GM12872 (cell line): ENCODE data around the gene ZNF668.

Source experiments
- TF ChIP-seq, protein P1 (sequence below): IDR thresholded peaks from 3 replicates; pipeline ENCODE4 v1.5.1; 2011; ENCODE audit warnings: low read depth, mild to moderate bottlenecking, low read length, moderate library complexity; ENCODE audit not compliant: insufficient read depth

The ZNF668 gene

DNA sequence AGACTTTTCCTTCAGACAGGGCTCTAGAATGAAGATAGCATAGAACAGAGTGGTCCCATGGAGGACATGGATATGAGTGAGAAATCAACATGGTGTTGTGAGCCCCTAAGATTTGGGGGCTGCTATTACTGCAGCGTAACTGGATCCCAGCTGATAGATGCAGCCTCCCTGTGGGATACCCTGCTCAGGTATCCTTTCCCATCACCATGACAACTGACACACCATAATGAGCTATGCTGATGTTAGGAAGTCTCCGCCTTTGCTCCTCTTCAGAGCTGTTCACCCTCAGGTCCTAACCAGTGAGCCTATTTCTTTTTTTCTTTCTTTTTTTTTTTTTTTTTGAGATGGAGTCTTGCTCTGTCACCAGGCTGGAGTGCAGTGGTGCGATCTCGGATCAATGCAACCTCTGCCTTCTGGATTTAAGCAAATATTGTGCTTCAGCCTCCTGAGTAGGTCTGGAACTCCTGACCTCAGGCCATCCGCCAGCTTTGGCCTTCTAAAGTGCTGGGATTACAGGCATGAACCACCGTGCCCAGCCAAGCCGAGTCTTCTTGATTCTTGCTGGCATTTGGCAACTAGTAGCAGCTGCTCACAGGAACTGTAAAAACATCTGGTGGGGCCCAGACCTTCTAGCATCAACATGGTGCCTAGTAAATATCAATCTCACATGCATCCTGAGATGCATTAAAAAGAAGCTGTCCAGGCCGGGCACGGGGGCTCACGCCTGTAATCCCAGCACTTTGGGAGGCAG is 23.6 kb downstream of the ZNF668 start:
- TF ChIP-seq, protein P1, sequence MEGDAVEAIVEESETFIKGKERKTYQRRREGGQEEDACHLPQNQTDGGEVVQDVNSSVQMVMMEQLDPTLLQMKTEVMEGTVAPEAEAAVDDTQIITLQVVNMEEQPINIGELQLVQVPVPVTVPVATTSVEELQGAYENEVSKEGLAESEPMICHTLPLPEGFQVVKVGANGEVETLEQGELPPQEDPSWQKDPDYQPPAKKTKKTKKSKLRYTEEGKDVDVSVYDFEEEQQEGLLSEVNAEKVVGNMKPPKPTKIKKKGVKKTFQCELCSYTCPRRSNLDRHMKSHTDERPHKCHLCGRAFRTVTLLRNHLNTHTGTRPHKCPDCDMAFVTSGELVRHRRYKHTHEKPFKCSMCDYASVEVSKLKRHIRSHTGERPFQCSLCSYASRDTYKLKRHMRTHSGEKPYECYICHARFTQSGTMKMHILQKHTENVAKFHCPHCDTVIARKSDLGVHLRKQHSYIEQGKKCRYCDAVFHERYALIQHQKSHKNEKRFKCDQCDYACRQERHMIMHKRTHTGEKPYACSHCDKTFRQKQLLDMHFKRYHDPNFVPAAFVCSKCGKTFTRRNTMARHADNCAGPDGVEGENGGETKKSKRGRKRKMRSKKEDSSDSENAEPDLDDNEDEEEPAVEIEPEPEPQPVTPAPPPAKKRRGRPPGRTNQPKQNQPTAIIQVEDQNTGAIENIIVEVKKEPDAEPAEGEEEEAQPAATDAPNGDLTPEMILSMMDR, result no peak

DNA sequence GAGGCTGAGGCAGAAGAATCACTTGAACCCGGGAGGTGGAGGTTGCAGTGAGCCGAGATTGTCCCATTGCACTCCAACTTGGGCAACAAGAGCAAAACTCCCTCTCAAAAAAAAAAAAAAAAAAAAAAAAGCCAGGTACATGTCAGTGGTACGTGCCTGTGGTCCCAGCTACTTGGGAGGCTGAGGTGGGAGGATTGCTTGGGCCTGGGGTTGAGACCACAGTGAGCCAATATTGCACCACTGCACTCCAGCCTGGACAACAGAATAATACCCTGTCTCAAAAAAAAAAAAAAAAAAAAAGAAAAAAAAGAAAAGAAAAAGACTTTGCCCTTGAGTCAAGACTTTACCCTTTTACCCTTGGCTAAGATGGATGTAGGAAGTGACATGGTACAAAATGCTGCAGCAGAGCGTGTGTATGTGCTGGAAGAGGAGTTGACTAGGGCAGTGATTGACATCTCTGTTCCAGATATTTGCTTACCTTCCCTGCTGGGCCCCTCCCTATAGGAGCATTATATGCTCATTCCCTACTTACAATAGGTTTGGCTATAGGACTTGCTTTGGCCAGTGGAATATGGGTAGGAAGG is 30.1 kb downstream of the ZNF668 start:
- TF ChIP-seq, protein P1, result no peak

DNA sequence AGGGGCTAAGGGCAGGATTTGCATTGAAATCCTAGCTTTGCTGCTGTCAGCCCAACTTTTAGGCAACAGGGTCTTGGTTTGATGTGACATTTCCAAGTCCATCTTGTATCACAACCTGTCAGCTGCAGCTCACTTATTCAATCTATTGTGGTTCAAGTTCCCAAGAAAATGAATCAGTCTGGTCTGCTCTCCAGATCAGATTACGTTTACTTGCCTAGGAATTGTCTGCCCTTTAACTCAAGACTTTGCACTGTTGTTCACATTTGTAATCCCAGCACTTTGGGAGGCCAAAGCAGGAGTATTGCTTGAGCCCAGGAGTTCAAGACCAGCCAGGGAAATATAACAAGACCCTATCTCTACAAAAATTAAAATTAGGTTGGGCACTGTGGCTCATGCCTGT is 30.7 kb downstream of the ZNF668 start:
- TF ChIP-seq, protein P1, result no peak

DNA sequence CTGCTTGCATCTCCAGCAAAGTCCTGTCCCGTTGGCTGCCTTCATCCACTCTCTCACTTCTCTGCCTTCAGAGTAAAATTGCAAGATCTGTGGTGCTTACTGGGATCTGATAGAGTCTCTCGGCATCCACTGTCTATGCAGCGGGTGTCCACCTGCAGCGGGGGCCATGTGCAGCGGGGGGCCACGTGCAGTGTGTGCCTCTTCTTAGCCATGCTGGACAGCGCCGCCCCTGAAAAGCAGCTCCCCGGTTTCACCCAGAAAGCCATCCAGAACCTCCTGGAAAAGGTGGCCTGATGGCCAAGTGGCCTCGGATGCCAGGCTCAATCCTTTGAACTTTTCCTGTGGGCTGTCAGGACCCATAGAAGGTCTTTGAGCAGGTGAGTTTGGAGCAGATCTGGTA is 31.2 kb downstream of the ZNF668 start:
- TF ChIP-seq, protein P1, result no peak

DNA sequence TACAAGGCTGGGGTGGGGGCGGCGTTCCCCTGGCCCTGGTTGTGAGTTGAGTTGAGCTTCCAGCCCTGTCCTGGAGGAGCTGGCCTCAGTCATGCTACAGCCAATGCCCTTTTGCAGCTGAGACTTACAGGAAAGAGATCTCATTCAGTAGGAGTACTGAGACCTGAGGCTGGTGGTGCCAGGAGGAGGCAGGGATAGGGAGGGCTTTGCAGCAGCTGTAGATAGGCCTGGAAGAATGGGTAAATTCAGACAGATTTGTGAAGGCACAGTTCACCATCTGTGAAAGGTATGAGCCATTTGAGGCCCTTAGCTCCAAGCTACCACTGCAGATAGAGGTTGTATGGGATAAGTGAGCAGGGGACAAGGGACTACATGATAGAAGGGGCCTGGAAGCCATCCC is 35.0 kb downstream of the ZNF668 start:
- TF ChIP-seq, protein P1, result no peak

DNA sequence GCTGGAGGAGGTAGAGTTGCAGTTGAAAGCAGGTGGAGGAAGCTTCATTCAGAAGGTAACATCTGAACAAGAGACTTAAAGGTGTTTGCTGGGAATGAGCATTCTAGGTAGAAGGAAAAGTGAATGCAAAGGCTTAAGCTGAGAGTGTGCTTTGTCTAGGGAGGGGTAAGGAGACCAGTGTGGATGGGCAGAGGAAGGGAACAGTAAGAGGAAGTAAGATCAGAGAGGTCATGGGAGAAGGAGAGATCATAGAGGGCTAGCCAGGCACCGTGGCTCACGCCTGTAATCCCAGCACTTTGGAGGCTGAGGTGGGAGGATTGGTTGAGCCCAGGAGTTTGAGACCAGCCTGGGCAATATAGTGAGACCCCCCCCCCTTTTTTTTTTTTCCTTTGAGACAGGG is 37.3 kb downstream of the ZNF668 start:
- TF ChIP-seq, protein P1, result no peak

DNA sequence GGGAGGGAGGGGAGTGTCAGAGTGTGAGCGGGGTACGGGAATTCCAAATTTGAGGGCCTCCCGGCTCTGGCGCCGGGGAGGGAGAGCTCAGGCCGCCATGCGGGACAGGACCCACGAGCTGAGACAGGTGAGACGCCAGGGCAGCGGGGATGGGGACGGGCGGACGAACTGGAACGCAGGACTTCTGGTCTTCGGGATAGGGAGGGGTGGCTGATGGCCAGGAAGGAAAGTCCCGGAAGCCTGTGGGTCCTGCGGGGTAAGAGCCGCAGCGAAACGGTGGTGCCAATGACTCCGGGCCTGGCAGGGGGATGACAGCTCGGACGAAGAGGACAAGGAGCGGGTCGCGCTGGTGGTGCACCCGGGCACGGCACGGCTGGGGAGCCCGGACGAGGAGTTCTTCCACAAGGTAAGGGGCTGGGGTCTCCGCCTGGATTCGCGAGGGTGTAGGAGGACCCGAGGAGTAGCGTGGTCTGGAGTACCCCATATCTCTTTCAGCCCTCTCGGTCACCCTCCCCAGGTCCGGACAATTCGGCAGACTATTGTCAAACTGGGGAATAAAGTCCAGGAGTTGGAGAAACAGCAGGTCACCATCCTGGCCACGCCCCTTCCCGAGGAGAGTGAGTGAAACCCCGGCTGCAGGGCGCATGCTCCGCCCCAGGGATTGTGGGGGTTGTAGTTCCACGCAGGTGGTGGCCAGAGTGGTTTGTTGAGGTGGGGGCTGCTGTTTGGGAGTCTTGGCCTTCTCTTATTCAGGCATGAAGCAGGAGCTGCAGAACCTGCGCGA is 40.1 kb downstream of the ZNF668 start:
- TF ChIP-seq, protein P1, result no peak
